Measurements from ENCODE around the gene SH2D4B. TPM values are rescaled to one million over a fixed set of nuclear protein-coding genes. Genes with fewer than 3 reads are reported as not detected.

The SH2D4B gene
- total RNA-seq, 1 experiment from 2014 or later = 0.24 TPM

DNA sequence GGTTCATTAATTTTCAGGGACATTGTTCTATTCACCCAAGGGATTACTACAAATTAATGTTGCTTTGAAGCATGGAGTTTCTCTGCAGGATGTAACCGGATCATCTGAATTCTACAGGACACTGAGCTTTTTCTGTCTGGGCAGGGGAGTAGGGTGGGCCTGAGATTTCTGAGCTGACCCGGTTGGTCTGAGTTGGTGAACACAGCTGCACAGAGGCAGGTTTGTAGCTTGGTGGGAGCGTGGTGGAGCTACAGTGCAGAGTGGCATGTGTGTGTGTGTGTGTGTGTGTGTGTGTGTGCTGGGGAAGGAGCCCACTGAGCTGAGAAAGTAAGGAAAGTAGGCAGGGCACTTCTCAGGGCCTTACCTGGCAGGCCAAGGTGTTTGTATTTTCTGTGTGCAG, 62.6 kb downstream of the SH2D4B start:
- H3K9me2 ChIP-seq (ENCODE audit: insufficient read depth) = no peaks in the 10 kb centered on the region
- intact Hi-C loops (cut with micrococcal nuclease; ENCODE audit: unreplicated experiment) = no loop called here
- no peaks in the 10 kb centered on the region for H4K20me1 ChIP-seq (ENCODE audit: insufficient read depth)
- H3K36me3 ChIP-seq (ENCODE audit: low read depth) = no peaks in the 10 kb centered on the region
- no peak overlapping the region for H3K4me2 ChIP-seq
- POLR2A ChIA-PET (ENCODE audit: unreplicated experiment) = no interaction called here
- H3K79me2 ChIP-seq (ENCODE audit: low read depth) = no peaks in the 10 kb centered on the region
- no TSS peak for BruUV-seq (replicated peaks)
- CTCF ChIA-PET = no interaction called here
- no peaks in the 10 kb centered on the region for H3F3A ChIP-seq (ENCODE audit: insufficient read depth, low read depth)
- no peaks in the 10 kb centered on the region for H3K4me1 ChIP-seq (replicated peaks; ENCODE audit: insufficient read depth)
- no peaks in the 10 kb centered on the region for H3K9me3 ChIP-seq (ENCODE audit: insufficient read depth, low read depth)
- TF ChIP-seq, protein P1, sequence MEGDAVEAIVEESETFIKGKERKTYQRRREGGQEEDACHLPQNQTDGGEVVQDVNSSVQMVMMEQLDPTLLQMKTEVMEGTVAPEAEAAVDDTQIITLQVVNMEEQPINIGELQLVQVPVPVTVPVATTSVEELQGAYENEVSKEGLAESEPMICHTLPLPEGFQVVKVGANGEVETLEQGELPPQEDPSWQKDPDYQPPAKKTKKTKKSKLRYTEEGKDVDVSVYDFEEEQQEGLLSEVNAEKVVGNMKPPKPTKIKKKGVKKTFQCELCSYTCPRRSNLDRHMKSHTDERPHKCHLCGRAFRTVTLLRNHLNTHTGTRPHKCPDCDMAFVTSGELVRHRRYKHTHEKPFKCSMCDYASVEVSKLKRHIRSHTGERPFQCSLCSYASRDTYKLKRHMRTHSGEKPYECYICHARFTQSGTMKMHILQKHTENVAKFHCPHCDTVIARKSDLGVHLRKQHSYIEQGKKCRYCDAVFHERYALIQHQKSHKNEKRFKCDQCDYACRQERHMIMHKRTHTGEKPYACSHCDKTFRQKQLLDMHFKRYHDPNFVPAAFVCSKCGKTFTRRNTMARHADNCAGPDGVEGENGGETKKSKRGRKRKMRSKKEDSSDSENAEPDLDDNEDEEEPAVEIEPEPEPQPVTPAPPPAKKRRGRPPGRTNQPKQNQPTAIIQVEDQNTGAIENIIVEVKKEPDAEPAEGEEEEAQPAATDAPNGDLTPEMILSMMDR (conservative IDR thresholded peaks at IDR 0.05) = no peak
- no peak for TF ChIP-seq EZH2 (IDR thresholded peaks at IDR 0.05; ENCODE audit: low read depth)
- no peak for DNase-seq
- H3K27ac ChIP-seq = no peak overlapping the region
- no peak overlapping the region for H2AFZ ChIP-seq
- H3K4me3 ChIP-seq = no peak overlapping the region
- 0 out of 2 replicates have a peak, but pooled peaks cover 4% of the 10 kb centered on the region for H3K27me3 ChIP-seq (ENCODE audit: insufficient read depth, low read depth)

DNA sequence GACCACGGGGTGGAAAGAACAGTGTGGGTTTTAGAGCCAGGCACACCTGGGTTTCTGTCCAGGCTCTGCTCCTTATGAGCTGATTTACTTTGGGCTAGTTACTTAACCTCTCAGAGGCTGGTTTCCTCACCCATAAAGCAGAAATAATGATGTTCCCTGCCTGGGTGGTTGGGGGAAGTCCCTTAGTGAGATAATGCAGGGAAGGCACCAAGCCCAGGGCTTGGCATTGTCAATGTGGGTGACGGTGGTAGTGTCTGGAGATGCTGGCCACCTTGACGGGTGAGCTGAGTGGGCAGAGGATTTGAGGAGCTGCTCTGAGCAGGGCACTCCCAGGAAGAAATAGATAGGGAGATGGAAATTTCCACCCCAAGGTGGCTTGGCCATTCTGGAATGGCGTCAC, 65.2 kb downstream of the SH2D4B start:
- CTCF ChIA-PET = no interaction called here
- H3K9me3 ChIP-seq (ENCODE audit: insufficient read depth, low read depth) = no peaks in the 10 kb centered on the region
- TF ChIP-seq EZH2 (IDR thresholded peaks at IDR 0.05; ENCODE audit: low read depth) = no peak
- TF ChIP-seq, protein P1 (conservative IDR thresholded peaks at IDR 0.05) = no peak
- no peak overlapping the region for H2AFZ ChIP-seq
- no peak for DNase-seq
- BruUV-seq (replicated peaks) = no TSS peak
- H3K4me1 ChIP-seq (replicated peaks; ENCODE audit: insufficient read depth) = no peaks in the 10 kb centered on the region
- POLR2A ChIA-PET (ENCODE audit: unreplicated experiment) = no interaction called here
- H3K79me2 ChIP-seq (ENCODE audit: low read depth) = no peaks in the 10 kb centered on the region
- no peaks in the 10 kb centered on the region for H3K9me2 ChIP-seq (ENCODE audit: insufficient read depth)
- H3K36me3 ChIP-seq (ENCODE audit: low read depth) = no peaks in the 10 kb centered on the region
- H3K27ac ChIP-seq = no peak overlapping the region
- H3K27me3 ChIP-seq (ENCODE audit: insufficient read depth, low read depth) = 0 out of 2 replicates have a peak, but pooled peaks cover 4% of the 10 kb centered on the region
- no peaks in the 10 kb centered on the region for H4K20me1 ChIP-seq (ENCODE audit: insufficient read depth)
- intact Hi-C loops (cut with micrococcal nuclease; ENCODE audit: unreplicated experiment) = no loop called here
- H3K4me3 ChIP-seq = no peak overlapping the region
- H3F3A ChIP-seq (ENCODE audit: insufficient read depth, low read depth) = no peaks in the 10 kb centered on the region
- H3K4me2 ChIP-seq = no peak overlapping the region

DNA sequence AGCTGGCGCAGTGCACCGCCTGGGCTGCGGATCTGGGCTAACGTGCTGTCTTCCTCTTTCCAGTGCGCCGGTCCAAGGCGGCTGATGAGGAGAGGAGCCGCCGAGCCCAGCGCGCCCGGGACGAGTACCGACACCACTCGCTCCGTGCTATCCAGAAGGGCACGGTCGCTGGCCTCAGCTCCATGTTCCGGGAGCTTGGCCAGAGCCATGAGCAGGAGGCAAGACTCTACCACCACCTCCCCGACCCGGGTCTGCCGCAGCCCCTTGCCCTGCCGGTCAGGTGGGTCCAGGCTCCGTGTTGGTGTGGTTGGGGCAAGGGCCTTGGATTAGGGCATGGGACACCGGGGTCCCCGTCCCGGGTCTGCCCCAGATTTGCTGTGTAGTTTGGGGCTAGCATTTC, 65.8 kb downstream of the SH2D4B start:
- intact Hi-C loops (cut with micrococcal nuclease; ENCODE audit: unreplicated experiment) = no loop called here
- Histone ChIP-seq H3K27me3 (ENCODE audit: insufficient read depth, low read depth) (0 out of 2 replicates have a peak, but pooled peaks cover 4% of the 10 kb centered on the region), H4K20me1 (ENCODE audit: insufficient read depth) (no peaks in the 10 kb centered on the region), H3K79me2 (ENCODE audit: low read depth) (no peaks in the 10 kb centered on the region), H3K9me3 (ENCODE audit: insufficient read depth, low read depth) (no peaks in the 10 kb centered on the region), H3K4me1 (replicated peaks; ENCODE audit: insufficient read depth) (no peaks in the 10 kb centered on the region), H2AFZ (no peak overlapping the region), H3F3A (ENCODE audit: insufficient read depth, low read depth) (no peaks in the 10 kb centered on the region), H3K27ac (no peak overlapping the region), H3K4me3 (no peak overlapping the region), H3K9me2 (ENCODE audit: insufficient read depth) (no peaks in the 10 kb centered on the region), H3K4me2 (no peak overlapping the region), H3K36me3 (ENCODE audit: low read depth) (no peaks in the 10 kb centered on the region)
- no TSS peak for BruUV-seq (replicated peaks)
- ChIA-PET POLR2A (ENCODE audit: unreplicated experiment) (no interaction called here), CTCF (no interaction called here)
- DNase-seq = no peak
- TF ChIP-seq, protein P1 (conservative IDR thresholded peaks at IDR 0.05) = no peak
- no peak for TF ChIP-seq EZH2 (IDR thresholded peaks at IDR 0.05; ENCODE audit: low read depth)

Measured in PC-9 (cell line).